HG02642 (cell line): ENCODE data around the gene CEND1.

Experiments used
- ATAC-seq: cut with Tn5 transposase; IDR thresholded peaks from one replicate; pipeline ENCODE4 v1.9.1; 2021; ENCODE audit warnings: mild to moderate bottlenecking; ENCODE audit not compliant: unreplicated experiment, poor library complexity

CEND1 gene

DNA sequence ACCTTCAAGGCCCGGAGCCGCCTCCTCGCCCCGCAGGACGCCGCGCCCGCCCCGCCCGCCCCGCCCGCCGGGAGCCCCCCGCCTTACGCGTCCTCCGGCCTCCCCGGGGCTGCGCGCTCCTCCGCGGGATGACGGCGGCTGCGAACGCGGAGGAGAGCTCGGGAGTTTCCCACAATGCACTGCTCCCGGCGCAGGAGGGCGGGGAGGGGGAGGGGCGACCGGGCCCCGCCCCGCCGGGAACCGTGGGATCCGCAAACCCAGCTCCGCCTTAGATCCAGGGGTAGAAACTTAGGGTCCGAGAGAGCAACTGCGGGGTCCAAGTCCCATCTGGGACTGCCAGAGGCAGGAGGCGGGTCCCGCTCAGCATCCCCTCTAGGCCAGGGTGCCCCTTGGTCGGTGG is at the start of gene CEND1:
TSS of gene CEND1 (minus strand) at position 148 of the 400 bp plus-strand sequence. CDS start 1,514 bp downstream, outside the sequence.
- ATAC-seq: no peak

DNA sequence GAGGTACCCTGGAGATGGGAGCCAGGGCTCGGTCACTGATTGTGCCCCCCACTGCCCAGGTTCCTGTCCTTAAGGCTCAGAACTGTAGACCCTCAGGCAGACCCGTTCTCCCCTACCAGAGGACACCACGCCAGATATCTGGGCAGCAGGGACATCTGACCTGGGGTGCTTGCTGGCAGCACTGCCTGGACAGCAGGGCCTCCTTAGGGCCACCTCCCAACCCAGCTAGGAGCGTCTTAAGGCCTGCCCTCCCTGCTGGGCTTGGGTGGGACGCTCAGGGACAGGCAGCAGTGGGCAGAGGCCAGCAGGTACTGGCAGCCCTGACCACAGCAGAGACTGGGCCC is 49.4 kb upstream of the CEND1 start:
- ATAC-seq: no peak

DNA sequence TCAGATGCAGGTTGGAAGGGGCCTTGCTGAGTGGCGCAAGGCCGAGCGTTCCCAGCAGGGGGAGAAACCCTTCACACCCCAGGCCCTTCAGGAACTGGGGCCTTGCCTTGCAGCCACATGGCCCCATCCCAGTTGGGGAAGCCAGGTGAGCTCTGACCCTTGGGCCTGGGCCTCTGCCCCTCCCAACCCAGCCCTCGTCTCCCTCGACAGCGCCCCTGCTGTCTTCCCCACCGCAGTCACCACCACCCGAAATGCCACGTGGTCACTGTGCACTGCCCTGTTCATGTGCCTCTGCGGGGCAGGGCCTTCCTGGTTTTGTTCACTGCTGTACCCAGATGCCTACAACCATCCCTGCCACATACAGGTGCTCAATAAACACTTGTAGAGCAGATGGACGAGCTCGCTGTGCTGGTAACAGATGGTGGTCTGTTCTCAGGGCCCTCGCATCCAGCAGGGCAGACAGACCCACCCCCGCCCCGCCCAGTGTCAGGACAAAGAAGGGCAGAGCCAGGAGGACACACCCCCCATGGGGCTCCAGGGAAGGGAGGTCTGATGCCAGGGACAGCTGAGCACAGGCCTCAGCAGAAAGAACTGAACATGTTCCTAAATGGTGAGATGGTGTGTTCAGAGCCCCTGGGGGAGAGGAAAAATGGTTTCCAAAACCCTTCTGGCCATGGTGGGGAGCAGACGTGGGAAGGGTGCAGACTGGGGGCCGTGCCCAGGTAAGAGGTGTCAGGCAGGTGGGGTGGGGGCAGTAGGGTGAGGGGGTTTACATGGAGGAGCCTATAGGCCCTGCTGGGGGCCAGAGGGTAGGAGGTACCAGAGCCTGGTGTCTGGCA is 48.8 kb upstream of the CEND1 start:
- no peak for ATAC-seq

DNA sequence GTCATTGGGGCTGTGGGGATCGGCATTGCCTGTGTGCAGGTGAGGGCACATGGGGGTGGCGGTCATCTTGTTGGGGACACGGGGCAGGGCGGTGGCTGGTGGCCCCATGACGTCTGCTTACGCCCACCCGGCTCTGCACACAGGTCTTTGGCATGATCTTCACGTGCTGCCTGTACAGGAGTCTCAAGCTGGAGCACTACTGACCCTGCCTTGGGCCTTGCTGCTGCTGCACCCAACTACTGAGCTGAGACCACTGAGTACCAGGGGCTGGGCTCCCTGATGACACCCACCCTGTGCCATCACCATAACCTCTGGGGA is 48.1 kb upstream of the CEND1 start:
- no peak for ATAC-seq

DNA sequence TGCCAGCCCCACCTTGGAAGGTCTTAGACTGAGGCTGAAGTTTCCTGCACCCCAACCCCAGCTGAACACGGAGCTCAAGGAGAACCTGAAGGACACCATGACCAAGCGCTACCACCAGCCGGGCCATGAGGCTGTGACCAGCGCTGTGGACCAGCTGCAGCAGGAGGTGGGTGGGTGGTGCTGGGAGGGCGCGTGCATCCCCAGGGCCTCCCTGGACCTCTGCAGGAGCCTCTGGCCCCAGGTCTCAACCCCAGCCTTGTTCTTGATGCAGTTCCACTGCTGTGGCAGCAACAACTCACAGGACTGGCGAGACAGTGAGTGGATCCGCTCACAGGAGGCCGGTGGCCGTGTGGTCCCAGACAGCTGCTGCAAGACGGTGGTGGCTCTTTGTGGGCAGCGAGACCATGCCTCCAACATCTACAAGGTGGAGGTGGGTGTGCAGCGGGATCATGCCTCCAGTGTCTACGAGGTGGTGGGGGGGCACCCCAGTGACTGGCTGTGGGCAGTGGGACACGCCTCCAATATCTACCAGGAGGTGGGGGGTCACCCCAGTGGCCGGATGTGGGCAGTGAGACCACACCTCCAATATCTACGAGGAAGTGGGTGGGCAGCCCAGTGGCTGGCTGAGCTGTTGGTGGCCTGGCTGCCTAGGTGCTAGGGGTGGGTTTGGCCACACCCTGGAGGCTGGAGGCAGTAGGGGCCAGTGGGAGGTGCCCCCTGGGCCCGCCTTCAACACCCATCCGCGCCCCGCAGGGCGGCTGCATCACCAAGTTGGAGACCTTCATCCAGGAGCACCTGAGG is 47.5 kb upstream of the CEND1 start:
- no peak for ATAC-seq

DNA sequence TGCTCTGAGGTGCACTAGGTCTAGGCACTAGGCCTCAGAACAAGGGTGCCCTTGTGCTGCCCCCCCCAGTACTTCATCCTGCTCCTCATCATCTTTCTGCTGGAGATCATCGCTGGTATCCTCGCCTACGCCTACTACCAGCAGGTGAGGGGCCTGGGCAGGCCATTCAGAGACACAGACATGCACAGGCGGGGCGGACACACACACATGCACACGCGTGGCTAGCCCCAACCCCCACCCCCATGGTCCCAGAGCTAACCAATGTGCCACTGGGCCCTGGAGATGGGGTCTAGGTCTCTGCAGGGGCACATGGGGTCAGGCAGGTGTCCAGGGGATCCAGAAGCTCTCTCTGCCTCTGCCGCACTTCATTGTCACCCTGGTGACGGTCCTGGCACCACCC is 46.8 kb upstream of the CEND1 start:
- no peak for ATAC-seq

DNA sequence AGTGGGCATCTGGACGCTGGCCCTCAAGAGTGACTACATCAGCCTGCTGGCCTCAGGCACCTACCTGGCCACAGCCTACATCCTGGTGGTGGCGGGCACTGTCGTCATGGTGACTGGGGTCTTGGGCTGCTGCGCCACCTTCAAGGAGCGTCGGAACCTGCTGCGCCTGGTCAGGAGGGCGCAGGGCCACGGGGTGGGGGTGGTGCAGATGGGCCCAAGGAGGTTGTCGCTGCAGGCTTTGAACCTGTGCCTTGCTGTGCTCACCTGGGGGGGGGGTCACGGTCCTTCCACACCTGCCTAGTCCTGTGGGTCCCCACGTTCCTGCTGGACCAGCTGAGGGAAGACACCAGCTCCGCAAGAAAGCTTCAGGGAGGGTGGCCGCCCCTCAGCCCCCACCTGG is 46.4 kb upstream of the CEND1 start:
- ATAC-seq: no peak

DNA sequence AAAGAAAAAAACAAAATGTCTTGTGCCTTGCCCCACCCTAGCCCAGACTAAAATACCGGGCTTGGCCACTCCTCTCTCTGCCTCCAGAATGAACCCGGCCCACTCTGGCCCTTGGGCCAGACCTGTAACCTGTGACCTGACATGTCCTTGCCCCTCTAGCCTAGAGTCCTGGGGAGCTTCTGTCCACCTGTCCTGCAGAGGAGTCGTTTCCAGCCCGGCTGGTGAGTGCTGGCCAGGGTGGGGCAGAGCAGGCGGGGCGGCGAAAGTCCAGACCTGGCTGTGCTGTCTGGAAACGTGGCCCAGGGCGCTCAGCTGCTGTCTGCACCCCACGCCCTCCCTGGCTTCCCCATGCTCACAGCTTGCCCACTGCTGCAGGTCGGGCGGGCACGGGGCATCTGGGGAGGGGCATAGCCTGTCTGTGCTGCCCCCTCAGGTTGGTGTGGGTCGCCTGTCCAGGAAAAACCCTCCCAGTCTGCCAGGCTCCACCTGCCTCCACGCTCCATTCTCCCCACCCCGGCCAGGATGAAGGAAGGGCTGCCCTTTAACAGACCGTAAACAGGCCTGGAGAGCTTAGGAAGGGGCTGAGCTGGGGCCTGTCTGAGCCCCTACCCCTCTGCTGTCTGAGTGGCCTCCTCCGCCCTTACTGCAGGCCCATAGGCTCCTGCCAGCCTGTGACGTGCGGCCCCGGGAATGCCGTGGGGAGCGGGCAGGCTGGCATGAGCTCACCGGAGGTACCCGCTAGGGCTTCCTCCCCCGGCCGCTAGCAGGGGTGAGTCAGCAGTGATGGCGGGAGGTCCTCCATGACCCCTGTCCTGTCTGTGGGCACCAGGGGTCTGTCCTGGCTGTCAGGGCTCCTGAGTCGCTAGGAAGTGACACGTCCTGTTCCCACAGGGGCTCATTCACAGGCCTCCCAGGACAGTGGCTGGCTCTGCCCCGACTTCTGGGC is 44.8 kb upstream of the CEND1 start:
- no peak for ATAC-seq

DNA sequence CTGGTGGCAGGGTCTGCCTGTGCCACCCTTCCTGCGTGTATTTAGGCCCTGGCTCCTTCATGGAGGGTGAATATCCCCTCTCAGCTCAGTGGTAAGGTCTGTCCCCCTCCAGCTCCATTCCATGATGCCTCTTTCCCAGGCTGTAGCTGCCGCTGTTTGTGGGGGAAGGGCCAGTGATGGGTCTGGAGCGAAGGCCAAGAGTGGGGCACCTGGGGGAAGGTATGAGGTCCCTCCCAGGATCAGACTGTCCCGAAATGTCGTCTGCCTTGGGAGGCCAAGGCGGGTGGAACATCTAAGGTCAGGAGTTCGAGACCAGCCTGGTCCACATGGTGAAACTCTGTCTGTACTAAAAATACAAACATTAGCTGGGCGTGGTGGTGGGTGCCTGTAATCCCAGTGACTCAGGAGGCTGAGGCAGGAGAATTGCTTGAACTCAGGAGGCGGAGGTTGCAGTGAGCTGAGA is 44.0 kb upstream of the CEND1 start:
- no peak for ATAC-seq

DNA sequence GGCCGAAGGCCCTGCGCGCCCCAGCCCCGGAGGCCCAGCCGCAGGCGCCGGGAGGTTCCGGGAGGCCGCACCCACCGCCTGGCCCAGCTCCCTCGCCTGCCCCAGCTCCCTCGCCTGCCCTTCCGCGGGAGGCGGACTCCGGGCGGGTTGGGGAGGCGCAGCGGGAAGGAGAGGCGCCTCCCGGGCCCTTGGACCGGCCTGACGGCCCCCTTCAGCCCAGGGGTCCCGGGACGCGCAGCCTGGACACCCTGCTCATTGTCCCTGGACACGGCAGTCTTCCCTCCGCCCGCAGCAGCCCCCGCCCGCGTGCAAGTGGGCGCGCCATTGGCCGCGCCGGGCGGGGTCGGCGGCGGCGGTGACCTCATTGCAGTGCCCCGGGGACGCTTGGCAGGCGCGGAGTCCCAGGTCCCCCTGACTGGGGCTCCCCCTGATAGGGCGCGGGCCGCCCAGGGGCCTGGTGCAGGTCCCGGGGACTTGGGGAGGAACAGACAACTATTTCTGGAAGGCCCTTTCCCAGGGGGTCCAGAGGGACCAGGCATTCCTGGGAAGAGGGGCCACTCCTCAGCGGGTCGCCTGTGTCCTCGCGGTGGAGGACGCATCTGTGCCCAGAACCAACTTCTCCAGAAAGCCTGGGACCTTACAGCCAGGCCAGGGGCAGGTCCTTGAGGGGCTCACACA is 43.4 kb upstream of the CEND1 start:
- peak; percentile 24 for ATAC-seq

DNA sequence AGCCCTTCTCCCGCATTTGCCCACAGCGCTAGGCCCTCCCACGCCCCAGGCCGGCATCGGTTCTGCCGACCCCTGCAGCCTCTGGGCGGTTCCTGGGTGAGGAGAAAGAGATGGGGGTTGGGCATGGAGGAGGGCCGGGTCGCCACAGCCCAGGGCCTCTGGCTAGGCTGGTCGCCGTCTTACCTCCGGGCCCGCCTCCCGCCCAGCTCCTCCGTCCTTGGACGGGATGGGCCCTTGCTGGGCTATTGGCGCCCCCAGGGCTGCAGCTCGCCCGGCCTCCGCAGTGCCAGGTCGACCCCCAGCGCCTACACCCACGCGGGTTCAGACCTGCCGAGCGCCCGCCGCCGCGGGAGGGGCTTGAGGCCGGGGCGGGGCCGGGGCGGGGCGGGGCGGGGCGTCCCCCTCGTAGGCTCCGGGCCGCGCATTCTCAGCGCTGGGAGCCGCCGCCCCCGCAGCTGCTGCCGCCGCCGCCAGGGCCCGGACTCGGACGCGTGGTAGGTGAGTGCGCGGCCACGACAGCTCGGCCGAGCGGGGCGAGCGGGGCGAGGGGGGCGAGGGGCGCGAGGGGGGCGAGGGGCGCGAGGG is 42.7 kb upstream of the CEND1 start, which contains the start of gene CD151:
TSS of gene CD151 (plus strand) at position 424 of the 585 bp plus-strand sequence. CDS start 3,118 bp downstream, outside the sequence.
- ATAC-seq: peak; percentile 46

DNA sequence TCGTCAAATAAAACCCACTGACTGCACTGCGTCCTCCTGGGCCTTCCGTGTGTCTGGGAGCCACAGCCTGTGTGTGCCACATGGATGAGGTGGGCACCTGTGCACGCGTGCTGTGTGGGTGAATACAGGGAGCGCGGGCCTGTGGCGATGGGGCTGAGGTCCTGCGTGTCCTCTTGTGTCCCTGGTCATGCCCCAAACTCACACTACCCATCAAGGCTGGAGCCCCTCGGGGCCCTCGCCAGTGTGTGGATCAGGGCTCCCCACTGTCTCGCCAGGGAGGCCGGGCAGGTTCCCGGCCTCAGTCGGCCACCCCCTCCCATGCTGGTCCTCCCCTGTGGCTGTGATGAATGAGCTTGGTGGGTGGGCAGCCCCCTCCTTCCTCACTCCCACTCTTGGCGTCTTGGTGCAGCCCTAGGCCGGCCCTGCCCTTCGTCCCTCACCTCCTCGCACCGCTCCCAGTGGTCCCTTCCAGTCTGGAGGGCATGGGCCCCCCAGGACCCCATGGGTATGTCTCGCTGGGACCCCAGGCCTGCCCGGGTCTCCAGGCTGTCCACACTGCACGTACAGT is 42.2 kb upstream of the CEND1 start:
- ATAC-seq: no peak

DNA sequence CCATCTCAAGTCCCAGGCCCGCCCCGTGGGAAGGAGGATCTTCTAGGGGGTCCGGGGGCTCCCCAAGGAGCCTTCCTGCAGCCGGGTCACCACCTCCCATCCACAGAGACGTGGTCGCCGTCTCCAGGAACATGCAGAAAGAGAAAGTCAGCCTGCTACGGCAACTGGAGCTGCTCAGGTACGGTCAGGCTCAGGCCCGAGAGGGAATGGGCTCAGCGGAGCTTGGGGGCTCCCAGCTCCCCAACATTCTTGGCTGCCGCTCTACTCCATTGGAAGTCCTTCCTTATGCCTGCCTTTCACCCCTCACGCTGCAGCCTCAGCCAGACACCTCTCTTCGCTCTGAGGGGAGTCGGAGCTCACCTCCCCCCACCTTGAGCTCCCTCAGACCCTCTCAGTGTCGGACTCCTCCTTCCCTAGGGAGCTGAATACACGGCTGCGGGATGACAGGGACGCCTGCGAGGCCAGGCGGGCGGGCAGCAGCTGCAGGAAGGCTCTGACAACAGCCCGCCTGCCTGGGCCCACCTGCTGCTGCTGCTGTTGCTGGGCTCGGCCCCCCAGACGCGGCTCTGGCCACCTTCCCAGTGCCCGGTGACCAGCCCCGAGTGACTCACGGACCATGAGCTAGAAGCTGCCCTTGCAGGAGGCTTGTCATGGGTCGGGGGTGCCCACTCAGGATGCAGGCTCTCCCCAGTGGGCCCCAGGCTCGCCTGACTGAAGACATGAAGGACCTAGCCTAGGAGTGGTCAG is 41.4 kb upstream of the CEND1 start:
- ATAC-seq: no peak

DNA sequence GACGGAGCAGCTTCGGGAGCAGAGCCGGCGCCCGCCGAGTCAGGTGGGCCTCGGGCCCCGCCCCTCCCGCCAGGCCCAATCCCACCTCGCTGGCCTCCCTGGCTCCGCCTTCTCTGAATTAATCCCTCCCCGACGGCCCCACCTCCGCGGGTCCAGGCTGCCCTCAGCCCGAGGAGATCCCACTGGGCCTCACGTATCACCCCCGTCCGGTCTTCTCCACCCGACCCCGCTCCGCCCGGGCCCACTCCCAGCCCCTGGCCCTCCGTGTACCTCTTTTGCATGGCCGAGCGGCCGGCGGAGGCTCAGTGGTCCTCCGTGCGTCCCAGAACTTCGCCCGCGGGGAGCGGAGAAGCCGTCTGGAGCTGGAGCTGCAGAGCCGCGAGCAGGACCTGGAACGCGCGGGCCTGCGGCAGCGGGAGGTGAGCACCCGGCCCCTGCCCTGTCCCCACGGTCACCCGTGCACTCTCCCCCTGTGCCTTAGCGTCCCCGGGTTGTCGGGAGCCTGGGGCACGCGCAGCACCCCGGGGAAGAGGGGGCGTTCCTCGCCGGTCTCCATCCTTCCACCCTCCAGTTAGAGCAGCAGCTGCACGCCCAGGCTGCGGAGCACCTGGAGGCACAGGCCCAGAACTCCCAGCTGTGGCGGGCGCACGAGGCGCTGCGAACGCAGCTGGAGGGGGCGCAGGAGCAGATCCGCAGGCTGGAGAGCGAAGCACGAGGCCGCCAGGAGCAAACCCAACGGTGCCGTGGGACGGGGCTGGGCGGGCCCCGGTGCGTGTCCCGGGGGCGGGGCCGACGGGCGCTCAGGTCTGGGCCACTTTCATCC is 40.6 kb upstream of the CEND1 start:
- peak; percentile 29 for ATAC-seq

DNA sequence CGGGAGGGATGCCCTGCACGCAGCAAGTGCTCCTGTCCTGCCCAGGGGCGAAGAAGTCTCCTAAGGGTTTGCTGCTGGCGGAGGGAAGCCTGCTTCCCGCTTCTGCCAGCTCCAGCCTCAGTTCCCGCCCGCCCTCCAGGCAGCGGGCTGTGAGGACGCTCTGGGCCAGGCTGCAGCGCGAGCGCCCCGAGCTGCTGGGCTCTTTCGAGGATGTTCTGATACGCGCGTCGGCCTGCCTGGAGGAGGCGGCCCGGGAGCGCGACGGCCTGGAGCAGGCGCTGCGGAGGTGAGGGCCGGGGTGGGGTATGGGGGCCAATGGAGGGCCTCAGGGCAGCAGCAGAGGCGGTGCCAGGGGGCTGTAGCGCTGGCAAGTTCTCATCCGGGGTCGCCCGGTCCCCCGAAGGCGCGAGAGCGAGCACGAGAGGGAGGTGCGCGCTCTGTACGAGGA is 40.0 kb upstream of the CEND1 start:
- ATAC-seq: no peak

DNA sequence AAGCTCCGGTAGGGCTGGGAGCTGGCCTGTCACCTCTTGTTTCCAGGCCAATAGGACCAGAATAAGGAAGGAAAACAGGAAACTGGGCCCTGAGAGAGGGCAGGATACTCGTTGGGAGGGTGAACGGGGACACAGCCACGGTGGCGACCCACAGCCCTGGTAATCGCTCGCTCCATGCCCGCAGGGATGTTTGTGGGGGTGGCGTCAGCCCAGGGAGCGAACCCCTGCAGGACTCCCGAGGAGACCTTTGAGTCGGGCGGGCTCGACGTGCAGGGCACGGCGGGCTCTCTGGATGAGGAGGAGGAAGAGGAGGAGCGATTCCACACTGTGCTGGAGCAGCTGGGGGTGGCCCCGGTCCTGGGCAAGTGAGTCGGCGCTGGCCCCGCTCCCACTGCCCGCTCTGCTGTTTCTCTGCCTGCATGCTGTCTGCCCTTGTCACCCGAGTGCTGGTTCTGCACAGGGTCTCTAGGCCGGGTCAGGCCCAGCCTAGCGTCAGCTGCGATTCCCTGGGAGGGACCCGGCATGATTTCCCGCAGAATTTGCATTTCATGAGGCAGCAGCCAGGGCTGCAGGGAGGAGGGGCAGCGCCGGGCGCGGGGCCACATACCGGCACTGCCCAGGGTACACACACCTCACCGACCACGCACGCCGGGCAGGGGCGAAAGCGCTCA is 39.4 kb upstream of the CEND1 start:
- ATAC-seq: no peak

DNA sequence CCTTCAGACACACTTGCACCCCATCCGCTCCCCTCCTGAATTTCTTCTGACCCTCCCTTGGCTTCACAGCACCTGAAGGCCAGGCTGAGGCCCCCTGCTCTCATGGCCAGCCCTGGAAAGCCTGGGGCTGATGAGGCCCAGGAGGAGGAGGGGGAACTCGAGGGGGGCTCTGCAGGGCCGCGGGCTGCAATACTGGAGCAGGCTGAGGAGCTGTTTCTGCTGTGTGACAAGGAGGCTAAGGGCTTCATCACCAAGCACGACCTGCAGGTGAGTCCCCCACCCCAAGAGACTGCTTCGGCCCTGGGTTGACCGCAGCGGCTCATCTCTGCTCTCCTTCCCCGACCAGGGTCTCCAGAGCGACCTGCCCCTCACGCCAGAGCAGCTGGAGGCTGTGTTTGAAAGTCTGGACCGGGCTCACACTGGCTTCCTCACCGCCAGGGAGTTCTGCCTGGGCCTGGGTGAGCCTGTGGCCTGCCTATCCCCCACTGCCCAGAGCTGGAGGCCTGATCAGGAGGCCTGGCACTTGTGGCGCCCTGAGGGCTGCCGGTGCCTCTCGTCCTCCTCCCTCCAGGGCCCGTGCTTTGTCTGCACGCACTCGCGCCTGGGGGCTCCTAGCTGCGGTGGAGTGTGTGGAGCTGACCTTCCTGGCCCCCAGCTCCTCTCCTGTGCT is 38.8 kb upstream of the CEND1 start:
- no peak for ATAC-seq
